ENCODE results near the gene CDC34.

CDC34 gene

DNA sequence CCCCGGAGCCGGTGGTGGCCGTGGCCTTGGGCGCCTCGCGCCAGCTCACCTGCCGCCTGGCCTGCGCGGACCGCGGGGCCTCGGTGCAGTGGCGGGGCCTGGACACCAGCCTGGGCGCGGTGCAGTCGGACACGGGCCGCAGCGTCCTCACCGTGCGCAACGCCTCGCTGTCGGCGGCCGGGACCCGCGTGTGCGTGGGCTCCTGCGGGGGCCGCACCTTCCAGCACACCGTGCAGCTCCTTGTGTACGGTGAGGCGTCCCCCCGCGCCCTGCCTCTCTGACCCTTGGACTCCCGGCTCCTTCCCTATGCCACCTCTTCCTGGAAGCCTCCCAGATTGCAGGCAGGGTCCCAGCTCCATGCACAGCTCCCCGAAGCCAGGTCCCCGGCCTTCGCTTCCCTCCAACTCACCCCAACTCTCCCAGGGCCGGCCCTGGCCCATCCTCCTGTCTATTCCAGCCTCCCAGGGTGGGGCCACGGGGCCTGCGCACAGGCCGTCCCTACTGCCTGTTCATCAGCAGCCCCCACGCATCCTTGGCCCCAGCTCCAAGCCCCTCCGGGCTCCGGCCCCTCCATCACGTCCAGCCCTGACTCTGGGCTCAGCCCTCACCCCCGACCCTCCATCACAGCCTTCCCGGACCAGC is 33.6 kb upstream of the CDC34 start:
- no peak for DNase-seq (ENCODE audit: low read depth)
- TF ChIP-seq, protein P1, sequence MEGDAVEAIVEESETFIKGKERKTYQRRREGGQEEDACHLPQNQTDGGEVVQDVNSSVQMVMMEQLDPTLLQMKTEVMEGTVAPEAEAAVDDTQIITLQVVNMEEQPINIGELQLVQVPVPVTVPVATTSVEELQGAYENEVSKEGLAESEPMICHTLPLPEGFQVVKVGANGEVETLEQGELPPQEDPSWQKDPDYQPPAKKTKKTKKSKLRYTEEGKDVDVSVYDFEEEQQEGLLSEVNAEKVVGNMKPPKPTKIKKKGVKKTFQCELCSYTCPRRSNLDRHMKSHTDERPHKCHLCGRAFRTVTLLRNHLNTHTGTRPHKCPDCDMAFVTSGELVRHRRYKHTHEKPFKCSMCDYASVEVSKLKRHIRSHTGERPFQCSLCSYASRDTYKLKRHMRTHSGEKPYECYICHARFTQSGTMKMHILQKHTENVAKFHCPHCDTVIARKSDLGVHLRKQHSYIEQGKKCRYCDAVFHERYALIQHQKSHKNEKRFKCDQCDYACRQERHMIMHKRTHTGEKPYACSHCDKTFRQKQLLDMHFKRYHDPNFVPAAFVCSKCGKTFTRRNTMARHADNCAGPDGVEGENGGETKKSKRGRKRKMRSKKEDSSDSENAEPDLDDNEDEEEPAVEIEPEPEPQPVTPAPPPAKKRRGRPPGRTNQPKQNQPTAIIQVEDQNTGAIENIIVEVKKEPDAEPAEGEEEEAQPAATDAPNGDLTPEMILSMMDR (IDR thresholded peaks at IDR 0.05; ENCODE audit: insufficient read depth, low read depth, low read length, missing control alignments), result no peak
- H3K4me3 ChIP-seq (ENCODE audit: low read length), result no peak overlapping the region

DNA sequence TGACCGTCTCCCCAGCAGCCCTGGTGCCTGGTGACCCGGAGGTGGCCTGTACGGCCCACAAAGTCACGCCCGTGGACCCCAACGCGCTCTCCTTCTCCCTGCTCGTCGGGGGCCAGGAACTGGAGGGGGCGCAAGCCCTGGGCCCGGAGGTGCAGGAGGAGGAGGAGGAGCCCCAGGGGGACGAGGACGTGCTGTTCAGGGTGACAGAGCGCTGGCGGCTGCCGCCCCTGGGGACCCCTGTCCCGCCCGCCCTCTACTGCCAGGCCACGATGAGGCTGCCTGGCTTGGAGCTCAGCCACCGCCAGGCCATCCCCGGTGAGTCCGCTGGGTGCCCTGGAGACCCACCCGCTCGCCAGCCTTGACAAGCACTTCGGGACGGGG is 33.1 kb upstream of the CDC34 start:
- TF ChIP-seq, protein P1 (IDR thresholded peaks at IDR 0.05; ENCODE audit: insufficient read depth, low read depth, low read length, missing control alignments), result no peak
- no peak overlapping the region for H3K4me3 ChIP-seq (ENCODE audit: low read length)
- no peak for DNase-seq (ENCODE audit: low read depth)

DNA sequence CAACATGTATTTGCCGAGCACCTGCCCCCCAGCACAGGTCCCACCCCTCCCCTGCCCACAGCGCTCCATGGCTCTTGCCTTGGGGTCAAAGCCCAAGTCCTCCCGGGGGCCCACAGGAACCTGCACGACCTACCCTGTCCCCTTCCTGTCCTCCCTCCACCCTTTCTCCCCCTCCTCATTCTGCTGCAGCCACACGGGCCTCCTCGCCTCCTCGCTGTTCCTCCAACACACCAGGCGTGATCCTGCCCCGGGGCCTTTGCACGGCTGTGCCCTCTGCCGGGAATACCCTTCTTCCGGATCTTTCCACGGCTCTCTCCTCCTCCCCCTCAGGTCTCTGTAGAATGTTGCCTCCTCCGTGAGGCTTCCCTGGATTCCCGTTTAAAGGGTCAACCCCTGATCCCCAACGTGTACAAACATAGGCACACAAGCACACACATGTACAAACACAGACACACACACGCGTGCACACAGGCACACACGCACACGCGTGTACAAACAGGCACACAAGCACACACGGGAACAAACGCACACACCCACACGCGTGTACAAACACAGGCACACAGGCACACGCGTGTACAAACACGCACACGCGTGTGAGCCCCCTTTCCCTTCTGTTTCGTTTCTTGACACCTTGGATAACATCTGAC is 32.5 kb upstream of the CDC34 start:
- H3K4me3 ChIP-seq (ENCODE audit: low read length), result no peak overlapping the region
- no peak for DNase-seq (ENCODE audit: low read depth)
- TF ChIP-seq, protein P1 (IDR thresholded peaks at IDR 0.05; ENCODE audit: insufficient read depth, low read depth, low read length, missing control alignments), result no peak

DNA sequence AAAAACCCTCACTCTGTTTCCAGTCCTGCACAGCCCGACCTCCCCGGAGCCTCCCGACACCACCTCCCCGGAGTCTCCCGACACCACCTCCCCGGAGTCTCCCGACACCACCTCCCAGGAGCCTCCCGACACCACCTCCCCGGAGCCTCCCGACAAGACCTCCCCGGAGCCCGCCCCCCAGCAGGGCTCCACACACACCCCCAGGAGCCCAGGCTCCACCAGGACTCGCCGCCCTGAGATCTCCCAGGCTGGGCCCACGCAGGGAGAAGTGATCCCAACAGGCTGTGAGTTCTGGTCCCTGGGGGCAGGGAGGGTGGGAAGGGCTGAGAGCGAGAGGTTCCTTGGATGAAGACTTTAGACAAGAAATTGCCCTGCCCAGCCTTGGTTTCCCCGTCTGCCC is 29.9 kb upstream of the CDC34 start:
- no peak overlapping the region for H3K4me3 ChIP-seq (ENCODE audit: low read length)
- no peak for DNase-seq (ENCODE audit: low read depth)
- TF ChIP-seq, protein P1 (IDR thresholded peaks at IDR 0.05; ENCODE audit: insufficient read depth, low read depth, low read length, missing control alignments), result no peak

DNA sequence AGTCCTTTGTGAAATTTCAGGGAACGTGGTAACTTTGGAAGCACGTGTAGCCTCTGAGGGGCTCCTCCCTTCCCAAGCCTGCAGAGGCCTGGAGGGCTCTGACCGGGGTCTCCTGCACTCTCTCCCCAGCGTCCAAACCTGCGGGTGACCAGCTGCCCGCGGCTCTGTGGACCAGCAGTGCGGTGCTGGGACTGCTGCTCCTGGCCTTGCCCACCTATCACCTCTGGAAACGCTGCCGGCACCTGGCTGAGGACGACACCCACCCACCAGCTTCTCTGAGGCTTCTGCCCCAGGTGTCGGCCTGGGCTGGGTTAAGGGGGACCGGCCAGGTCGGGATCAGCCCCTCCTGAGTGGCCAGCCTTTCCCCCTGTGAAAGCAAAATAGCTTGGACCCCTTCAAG is 26.9 kb upstream of the CDC34 start:
- no peak for DNase-seq (ENCODE audit: low read depth)
- TF ChIP-seq, protein P1 (IDR thresholded peaks at IDR 0.05; ENCODE audit: insufficient read depth, low read depth, low read length, missing control alignments), result no peak
- no peak overlapping the region for H3K4me3 ChIP-seq (ENCODE audit: low read length)

DNA sequence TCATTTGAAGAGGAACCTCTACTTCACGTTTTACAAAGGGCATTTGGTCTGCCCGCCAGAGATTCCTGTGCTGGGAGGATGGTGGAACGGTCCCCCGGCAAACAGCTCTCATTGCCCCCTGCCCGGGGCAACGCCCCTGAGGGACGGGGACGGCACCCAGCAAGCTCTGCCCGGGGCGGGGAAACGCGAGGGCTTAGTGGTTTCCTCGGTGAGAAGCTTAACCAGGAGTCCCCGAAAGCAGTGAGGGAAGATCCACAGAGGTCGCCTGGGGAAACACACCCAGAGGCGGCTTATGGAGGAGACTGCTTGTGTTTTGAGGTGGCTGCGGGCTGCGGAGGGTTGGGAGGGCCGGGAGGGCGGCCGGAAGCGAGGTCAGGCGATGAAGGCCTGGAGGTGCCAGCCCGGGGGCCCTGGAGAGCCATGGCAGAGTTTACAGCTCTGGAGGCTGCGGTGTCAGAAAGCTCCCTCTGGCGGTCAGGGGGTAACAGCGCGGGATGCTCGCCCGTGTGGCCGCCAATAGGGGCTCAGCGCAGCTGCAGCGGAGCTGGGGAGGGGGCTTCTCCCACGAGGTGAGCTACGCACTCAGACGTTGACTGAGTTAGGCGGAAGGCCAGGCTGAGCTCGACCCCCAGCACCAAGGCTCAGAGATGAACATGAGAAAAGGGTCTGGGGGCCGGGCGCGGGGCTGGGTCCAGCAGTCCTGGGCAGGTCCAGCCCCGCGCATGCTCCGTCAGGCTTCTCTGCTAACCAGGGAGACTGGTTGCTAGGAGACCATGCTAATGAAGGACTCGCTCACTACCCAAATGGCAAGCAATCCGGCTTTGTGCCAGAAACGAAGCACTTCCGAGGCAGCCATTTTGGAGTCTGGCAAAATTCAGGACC is 24.9 kb upstream of the CDC34 start:
- H3K4me3 ChIP-seq (ENCODE audit: low read length), result peak overlapping the region; percentile 88
- TF ChIP-seq, protein P1 (IDR thresholded peaks at IDR 0.05; ENCODE audit: insufficient read depth, low read depth, low read length, missing control alignments), result peak; percentile 90
- peak; percentile 100 for DNase-seq (ENCODE audit: low read depth)
